Thyroid gland (tissue), 4 donors: ENCODE measurements around the gene DIS3L. TPM values are rescaled to one million over a fixed set of nuclear protein-coding genes. Genes with fewer than 3 reads are reported as not detected.
A peak's percentile ranks its signal among the peaks of the same experiment; 100 is the strongest.

ENCODE experiments used
- DNase-seq, 2 donors: peaks; one replicate each; pipeline ENCODE4 v3.0.0-alpha.2; 2019
- H3K27ac ChIP-seq, 3 donors: fragments of 200-600 bp; sonication (generic); 1 replicate in 2 of 3; 2 replicates in 1 of 3; pipeline ENCODE4 v1.5.1; 2016 to 2019; ENCODE audit warnings: mild to moderate bottlenecking in 1 of 3, moderate library complexity in 1 of 3
- H3K27me3 ChIP-seq: fragments of 200-600 bp; sonication (generic); one replicate; pipeline ENCODE4 v1.5.1; 2019
- H3K36me3 ChIP-seq, 2 donors: fragments of 200-600 bp; sonication (generic); one replicate each; pipeline ENCODE4 v1.5.1; 2016 to 2019
- H3K4me1 ChIP-seq, 2 donors: fragments of 200-600 bp; sonication (generic); one replicate each; pipeline ENCODE4 v1.5.1; 2017 to 2019
- H3K4me3 ChIP-seq, 3 donors: fragments of 200-600 bp; sonication (generic); replicated peaks in 1 of 3; 1 replicate in 2 of 3; 2 replicates in 1 of 3; pipeline ENCODE4 v1.5.1; 2016; ENCODE audit warnings: mild to moderate bottlenecking in 1 of 3
- H3K9me3 ChIP-seq: fragments of 200-600 bp; sonication (generic); one replicate; pipeline ENCODE4 v1.5.1; 2017
- CTCF ChIP-seq, 6 experiments: fragments of 200-600 bp in 3 of 6; fragments of 450-650 bp in 3 of 6; sonication (generic) in 3 of 6; IDR thresholded peaks; one replicate each; pipeline ENCODE4 v1.5.1; 2016 to 2019; ENCODE audit warnings: antibody characterized with exemption in 6 of 6, mild to moderate bottlenecking in 2 of 6, inconsistent platforms in 1 of 6, moderate library complexity in 1 of 6
- POLR2A ChIP-seq, 2 donors: fragments of 450-650 bp; IDR thresholded peaks; one replicate each; pipeline ENCODE4 v1.6.1; 2017; ENCODE audit warnings: antibody characterized with exemption in 2 of 2, mild to moderate bottlenecking in 2 of 2, moderate library complexity in 1 of 2
- WGBS, 2 donors: methylation state at CpG; one replicate each; pipeline ENCODE4 v1.1.5; 2017; 5-methylcytosine and 5-hydroxymethylcytosine counted together
- intact Hi-C: fragments of 100-400 bp; cut with DNase I; formaldehyde crosslinking; loops from one replicate; pipeline ENCODE4 v1.15.1; 2023
- total RNA-seq, 4 donors: library from RNA; depleted of rRNA; stranded (reverse); fragments of >200 nt; gene quantifications; one replicate each; pipeline ENCODE4 v1.2.3, GENCODE V29; 2016

Gene DIS3L
- total RNA-seq, 4 donors from 2014 or later = 20.8 to 49.8 (median 37.8) TPM

DNA sequence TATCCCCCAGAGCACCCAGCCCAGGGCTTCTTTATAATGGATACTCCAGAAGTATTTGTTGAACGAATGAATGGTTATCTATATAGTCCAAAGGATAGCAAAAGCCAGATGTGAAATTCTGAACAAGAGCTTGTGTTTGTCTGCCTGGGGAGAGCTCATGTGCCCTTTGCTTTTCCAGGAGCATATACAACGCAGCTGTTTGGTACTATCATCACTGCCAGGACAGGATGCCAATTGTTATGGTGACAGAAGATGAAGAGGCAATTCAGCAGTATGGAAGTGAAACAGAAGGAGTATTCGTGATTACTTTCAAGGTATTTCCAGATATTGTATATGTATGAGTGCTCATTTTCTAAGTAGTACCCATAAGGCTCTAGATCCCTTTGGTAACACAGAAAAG lies 15.2 kb downstream of the DIS3L start:
- H3K9me3 ChIP-seq = no peaks in the 10 kb centered on the region
- H3K36me3 ChIP-seq = peaks cover 6 to 12% of the 10 kb centered on the region in 2 donors
- TF ChIP-seq POLR2A (IDR thresholded peaks at IDR 0.05) (no peak), CTCF (IDR thresholded peaks at IDR 0.05) (no peak)
- no peak overlapping the region for H3K27ac ChIP-seq
- H3K27me3 ChIP-seq = no peaks in the 10 kb centered on the region
- intact Hi-C loops = no loop called here
- 93 to 97% methylated on average over 3 of the region's 3 CpGs for WGBS, 2 donors
- no peak for DNase-seq
- peaks cover 6 to 8% of the 10 kb centered on the region in 2 donors for H3K4me1 ChIP-seq
- no peak overlapping the region for H3K4me3 ChIP-seq

- intact Hi-C loops = no loop called here
- H3K27ac ChIP-seq = peak overlapping the region in 1 of 3 donors; percentile 10
- DNase-seq = no peak
- H3K4me3 ChIP-seq = no peak overlapping the region
- H3K27me3 ChIP-seq = no peaks in the 10 kb centered on the region
- WGBS, 2 donors = 80 to 93% methylated on average over 3 of the region's 3 CpGs
- TF ChIP-seq POLR2A (IDR thresholded peaks at IDR 0.05) (no peak), CTCF (IDR thresholded peaks at IDR 0.05) (no peak)
- H3K9me3 ChIP-seq = no peaks in the 10 kb centered on the region
- peaks cover 6 to 8% of the 10 kb centered on the region in 2 donors for H3K4me1 ChIP-seq
- peaks cover 6 to 19% of the 10 kb centered on the region in 2 donors for H3K36me3 ChIP-seq
Observed at GRCh38 chr15:66309828-66310227, 16.5 kb downstream of the DIS3L start.

- WGBS, 2 donors = 36 to 44% methylated on average over 2 of the region's 2 CpGs
- H3K4me3 ChIP-seq = no peak overlapping the region
- H3K27ac ChIP-seq = peak overlapping the region; percentile 56 to 77 (median 66)
- TF ChIP-seq CTCF (IDR thresholded peaks at IDR 0.05) (no peak), POLR2A (IDR thresholded peaks at IDR 0.05) (no peak)
- peaks cover 6 to 8% of the 10 kb centered on the region in 2 donors for H3K4me1 ChIP-seq
- DNase-seq = peak; percentile 86 to 87
- peaks cover 6 to 27% of the 10 kb centered on the region in 2 donors for H3K36me3 ChIP-seq
- no peaks in the 10 kb centered on the region for H3K9me3 ChIP-seq
- intact Hi-C loops = no loop called here
- H3K27me3 ChIP-seq = no peaks in the 10 kb centered on the region
Observed at GRCh38 chr15:66310786-66311185, 17.4 kb downstream of the DIS3L start.

DNA sequence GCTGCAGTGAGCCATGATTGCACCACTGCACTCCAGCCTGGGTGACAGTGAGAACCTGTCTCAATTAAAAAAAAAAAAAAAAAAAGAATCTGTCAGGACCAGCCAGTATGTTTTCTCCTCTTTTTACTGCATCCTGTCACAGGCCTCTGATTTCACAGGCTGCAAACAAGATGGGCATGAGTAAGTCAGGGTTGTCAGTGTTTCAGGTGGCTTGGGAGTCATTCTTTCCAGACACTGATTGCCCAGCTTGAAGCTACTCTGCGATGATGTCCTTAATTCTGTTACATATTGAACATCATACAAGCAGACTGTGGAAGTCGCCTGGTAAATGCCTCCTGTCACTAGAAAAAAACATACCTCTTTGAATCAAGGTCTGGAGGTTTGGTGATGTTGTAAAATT lies 18.8 kb downstream of the DIS3L start:
- WGBS, 2 donors = 95 to 100% methylated on average over 2 of the region's 2 CpGs
- H3K36me3 ChIP-seq = peaks cover 12 to 27% of the 10 kb centered on the region in 2 donors

More for the DNA sequence above, 18.8 kb downstream of the DIS3L start:
- H3K9me3 ChIP-seq = no peaks in the 10 kb centered on the region
- no peaks in the 10 kb centered on the region for H3K27me3 ChIP-seq
- peaks cover 6 to 8% of the 10 kb centered on the region in 2 donors for H3K4me1 ChIP-seq
- TF ChIP-seq CTCF (IDR thresholded peaks at IDR 0.05) = no peak
- TF ChIP-seq POLR2A (IDR thresholded peaks at IDR 0.05) = no peak
- no peak overlapping the region for H3K27ac ChIP-seq
- intact Hi-C loops = no loop called here
- no peak for DNase-seq
- H3K4me3 ChIP-seq = no peak overlapping the region
